ENCODE measurements around the gene RTP4.

DNA sequence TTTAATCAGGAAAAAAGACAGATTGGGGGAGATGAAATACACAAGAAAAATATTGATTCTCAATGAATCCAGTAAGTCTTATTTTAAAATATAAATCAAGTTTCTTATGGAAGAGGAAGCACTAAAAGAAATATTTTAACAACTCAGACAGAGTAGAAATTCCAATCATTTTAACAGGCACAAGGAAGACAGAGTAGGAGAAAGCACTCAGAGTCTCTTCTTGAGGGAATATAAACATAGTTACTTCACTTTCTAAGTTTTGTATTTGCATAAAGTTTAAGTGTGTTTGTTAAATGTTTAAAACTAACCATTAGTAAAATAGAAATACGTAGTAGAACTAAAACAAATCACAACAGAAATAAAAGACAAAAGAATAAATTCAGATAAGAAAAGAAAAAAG lies 24.5 kb upstream of the RTP4 start:
- TF ChIP-seq POLR2A (IDR thresholded peaks at IDR 0.05; ENCODE audit: low read length): no peak
- TF ChIP-seq GATA1 (IDR thresholded peaks at IDR 0.05; ENCODE audit: low read depth, low read length): no peak

Measured in erythroblast (primary cell).